Cardiac fibroblast (primary cell): Measurements from ENCODE around the gene PDE6A.

Source experiments
- DNase-seq, 2 donors: peaks; one replicate each; pipeline versions ENCODE4 v3.0.0 to v3.0.0-alpha.2; 2010; ENCODE audit warnings: low read depth in 2 of 2
- H3K4me3 ChIP-seq, 2 donors: replicated peaks in 1 of 2; 1 replicate in 1 of 2; 2 replicates in 1 of 2; pipeline ENCODE4 v1.5.1; 2011; ENCODE audit warnings: low read depth in 2 of 2, low read length in 2 of 2, mild to moderate bottlenecking in 2 of 2, moderate library complexity in 1 of 2
- TF ChIP-seq, protein P1 (sequence below): IDR thresholded peaks from one replicate; pipeline ENCODE4 v1.5.1; 2011; ENCODE audit warnings: low read depth, mild to moderate bottlenecking, low read length, inconsistent platforms

The PDE6A gene

DNA sequence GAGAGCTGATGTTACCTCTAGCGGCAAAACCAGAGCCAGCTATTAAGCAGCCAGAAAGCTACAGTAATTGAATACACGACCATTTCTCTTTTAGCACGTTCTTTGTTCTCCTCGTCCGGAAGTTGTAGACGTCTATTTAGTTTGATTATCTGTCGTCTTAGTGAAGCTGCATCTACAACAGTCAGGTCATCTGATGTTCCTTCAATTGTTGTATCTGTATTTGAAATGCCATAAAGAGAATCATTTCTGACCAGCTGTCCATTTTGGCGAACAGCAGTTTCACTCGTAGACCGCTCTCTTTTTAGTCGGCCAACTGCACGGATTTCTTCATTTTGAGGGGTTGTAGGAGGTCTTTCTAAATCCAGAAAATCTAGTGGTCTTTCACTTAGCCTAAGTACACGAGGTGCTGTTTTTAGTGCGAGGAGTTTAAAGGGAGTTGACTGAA is 12.6 kb downstream of the PDE6A start:
- TF ChIP-seq, protein P1, sequence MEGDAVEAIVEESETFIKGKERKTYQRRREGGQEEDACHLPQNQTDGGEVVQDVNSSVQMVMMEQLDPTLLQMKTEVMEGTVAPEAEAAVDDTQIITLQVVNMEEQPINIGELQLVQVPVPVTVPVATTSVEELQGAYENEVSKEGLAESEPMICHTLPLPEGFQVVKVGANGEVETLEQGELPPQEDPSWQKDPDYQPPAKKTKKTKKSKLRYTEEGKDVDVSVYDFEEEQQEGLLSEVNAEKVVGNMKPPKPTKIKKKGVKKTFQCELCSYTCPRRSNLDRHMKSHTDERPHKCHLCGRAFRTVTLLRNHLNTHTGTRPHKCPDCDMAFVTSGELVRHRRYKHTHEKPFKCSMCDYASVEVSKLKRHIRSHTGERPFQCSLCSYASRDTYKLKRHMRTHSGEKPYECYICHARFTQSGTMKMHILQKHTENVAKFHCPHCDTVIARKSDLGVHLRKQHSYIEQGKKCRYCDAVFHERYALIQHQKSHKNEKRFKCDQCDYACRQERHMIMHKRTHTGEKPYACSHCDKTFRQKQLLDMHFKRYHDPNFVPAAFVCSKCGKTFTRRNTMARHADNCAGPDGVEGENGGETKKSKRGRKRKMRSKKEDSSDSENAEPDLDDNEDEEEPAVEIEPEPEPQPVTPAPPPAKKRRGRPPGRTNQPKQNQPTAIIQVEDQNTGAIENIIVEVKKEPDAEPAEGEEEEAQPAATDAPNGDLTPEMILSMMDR: no peak
- no peak for DNase-seq
- H3K4me3 ChIP-seq: no peak overlapping the region

DNA sequence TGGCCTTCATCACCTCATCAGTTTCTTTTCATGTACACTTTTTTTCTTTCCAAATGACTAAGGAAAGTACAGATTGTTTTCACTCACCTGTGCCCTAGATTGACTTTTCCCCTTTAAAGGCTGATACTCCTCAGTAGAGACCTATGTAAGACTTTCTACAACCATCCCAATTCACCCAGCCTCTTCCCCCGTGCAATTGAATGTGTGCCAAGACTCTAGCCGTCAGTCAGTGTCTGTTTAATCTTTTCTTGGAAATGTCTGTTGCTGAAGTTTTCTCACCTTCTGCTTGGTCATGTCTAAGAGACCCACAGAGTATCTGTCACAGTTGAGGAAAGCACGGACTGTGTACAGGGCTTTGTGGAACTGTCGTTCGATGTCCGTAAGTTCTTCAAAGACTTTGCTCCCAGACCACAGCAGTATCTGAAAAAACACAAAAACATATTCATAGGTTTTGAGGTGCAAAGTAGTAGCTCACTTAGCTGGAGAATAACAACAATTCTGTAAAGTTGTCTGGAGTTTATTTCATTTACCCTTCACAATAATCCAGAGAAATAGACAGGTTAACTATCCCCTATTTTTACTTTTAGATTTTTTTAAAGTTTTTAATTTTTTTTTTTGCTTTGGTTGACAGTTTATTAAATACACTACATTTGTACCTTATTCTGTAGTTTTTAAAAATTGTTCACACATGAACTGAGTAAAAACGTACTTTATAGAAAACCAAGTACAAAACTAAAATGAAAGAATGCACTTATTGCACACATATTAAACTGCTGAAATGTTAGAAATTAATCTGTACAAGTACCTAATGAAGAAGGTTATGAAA is 13.6 kb downstream of the PDE6A start:
- no peak for DNase-seq
- TF ChIP-seq, protein P1: no peak
- H3K4me3 ChIP-seq: no peak overlapping the region

DNA sequence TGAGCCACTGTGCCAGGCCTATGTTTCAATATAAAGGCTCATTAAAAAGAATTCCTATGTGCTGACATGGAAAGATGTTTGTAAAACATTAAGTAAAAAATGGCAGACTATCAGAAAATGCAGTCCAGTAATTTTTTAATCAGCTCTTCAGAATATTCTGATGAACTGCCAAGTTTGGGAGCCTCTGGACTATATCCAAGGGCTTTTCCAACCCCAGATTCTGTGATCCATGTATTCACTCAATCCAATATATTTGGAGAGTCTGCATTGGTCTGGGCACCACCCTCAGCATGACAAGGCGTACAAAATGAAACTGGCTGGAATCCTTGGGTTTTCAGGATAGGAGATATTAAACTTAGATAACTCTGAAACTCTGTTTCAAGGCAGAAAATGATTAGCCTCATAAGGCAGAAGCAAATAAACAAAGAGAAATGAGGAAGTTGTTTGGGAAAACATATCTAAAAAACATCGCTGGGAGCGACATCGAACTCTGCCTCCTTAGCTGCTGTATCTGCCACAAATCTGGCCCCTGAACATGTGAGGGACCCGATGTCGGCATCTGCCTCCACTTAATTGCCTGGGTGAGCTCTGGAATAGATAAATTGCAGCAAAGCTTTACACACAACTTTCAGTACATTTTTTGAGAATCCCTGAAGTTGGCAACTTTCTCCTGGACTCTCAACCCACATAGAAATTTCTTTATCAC is 14.4 kb downstream of the PDE6A start:
- H3K4me3 ChIP-seq: peak overlapping the region in 1 of 2 donors; percentile 19
- DNase-seq: peak in 1 of 2 donors; percentile 73
- TF ChIP-seq, protein P1: no peak

DNA sequence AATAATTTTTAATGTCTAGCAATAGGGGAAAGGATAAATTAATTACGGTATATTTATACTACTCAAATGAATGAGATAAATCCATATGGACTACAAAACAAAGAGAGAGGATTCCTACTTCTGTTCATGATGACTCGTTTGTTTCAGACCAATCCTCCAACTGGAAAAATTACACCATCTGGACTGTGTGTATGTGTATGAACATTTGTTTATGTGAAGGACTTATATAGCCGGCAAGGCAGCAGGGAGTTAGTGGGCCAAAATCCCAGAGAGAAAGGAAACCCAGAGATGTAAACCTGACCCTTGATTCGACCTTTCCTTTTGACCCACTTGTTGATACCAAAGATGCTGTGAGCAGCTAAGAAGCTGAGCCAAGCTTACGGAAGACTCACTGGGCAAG is 20.1 kb downstream of the PDE6A start:
- TF ChIP-seq, protein P1: no peak
- H3K4me3 ChIP-seq: no peak overlapping the region
- DNase-seq: no peak

DNA sequence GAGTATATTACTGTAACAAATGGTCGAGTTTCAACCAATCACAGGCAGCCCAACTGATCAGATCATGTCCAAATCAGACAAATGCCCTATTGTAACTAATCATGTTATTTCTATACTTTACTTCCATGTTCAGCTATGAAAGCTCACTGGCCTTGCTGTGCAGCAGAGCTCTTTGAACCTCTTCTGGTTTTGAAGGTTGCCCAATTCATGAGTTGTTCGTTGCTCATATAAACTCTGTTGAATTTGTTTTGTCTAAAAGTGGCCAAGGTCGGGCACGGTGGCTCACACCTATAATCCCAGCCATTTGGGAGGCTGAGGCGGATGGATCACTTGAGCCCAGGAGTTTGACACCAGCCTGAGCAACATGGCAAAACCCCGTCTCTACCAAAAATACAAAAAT is 21.6 kb downstream of the PDE6A start:
- DNase-seq: no peak

DNA sequence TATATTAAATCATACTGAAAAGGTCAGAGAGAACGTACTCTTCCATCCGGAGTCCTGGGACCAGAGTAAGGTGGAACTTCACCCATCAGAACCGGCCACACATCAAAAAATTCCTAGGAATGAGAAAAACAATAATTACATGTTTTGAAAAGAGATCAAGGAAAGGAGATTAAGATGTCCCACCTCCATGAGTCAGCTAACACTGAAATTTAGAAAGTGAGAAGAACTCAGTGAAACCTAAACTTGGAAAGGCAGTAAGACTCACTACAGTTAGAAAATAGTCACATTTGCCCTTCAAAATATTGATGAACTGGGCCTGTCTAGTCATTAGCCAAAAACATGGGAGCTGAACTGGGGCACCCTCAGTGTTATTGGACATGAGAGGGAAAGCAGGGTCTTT is 23.0 kb downstream of the PDE6A start:
- DNase-seq: no peak
- no peak overlapping the region for H3K4me3 ChIP-seq
- TF ChIP-seq, protein P1: no peak

More for the DNA sequence above, 21.6 kb downstream of the PDE6A start:
- no peak overlapping the region for H3K4me3 ChIP-seq
- TF ChIP-seq, protein P1: no peak
